Large intestine (tissue), 3 donors: Measurements from ENCODE around the gene GNG2. TPM values are rescaled to one million over a fixed set of nuclear protein-coding genes. Genes with fewer than 3 reads are reported as not detected.

Source experiments
- DNase-seq, 2 donors: peaks; one replicate each; pipeline versions ENCODE4 v3.0.0 to v3.0.0-alpha.2; 2013
- H3K27ac ChIP-seq: one replicate; pipeline ENCODE4 v1.5.1; 2013; ENCODE audit warnings: low read length
- H3K27me3 ChIP-seq: 2 replicates; pipeline ENCODE4 v1.6.1; 2013; ENCODE audit warnings: low read length; ENCODE audit not compliant: control insufficient read depth, insufficient read depth
- H3K36me3 ChIP-seq: 2 replicates; pipeline ENCODE4 v1.6.1; 2013; ENCODE audit warnings: low read length; ENCODE audit not compliant: control insufficient read depth, insufficient read depth
- H3K4me1 ChIP-seq: one replicate; pipeline ENCODE4 v1.6.1; 2013; ENCODE audit warnings: low read length; ENCODE audit not compliant: control insufficient read depth, insufficient read depth
- H3K4me3 ChIP-seq: one replicate; pipeline ENCODE4 v1.5.1; 2013; ENCODE audit warnings: low read length
- H3K9me3 ChIP-seq: one replicate; pipeline ENCODE4 v1.6.1; 2013; ENCODE audit warnings: mild to moderate bottlenecking, low read depth, low read length, moderate library complexity; ENCODE audit not compliant: control insufficient read depth
- WGBS: methylation state at CpG from one replicate; pipeline ENCODE4 v1.1.5; 2013; ENCODE audit warnings: low lambda C conversion rate; ENCODE audit not compliant: insufficient coverage; 5-methylcytosine and 5-hydroxymethylcytosine counted together
- polyA plus RNA-seq: library from polyadenylated mRNA; unstranded; fragments of 120-200 nt; gene quantifications from one replicate; pipeline ENCODE4 v1.2.1, GENCODE V29; 2013

GNG2 gene
- polyA plus RNA-seq, 1 donor = 50.6 TPM

DNA sequence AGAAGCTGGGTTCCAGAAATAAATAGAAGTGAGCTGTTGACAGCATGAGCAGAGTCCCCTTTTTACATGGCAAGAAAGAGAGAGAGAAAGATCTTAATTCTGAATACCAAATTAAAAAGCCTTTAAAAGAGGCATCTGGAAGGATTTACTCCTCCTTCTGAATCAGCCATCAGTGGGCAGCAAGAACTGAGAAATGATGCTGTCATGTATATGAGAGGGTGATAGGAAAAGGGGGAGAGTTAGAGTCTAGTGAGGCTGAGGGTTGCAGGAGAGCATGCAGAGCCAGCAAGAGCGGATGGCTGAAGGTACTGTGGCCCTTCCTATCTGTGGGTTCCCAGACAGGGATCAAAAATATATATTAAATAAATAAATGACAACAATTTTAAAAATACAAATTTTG, 34.5 kb upstream of the GNG2 start:
- DNase-seq = no peak
- H3K36me3 ChIP-seq = no peaks in the 10 kb centered on the region
- H3K4me1 ChIP-seq = no peaks in the 10 kb centered on the region
- no CpG with 5 or more reads among the region's 1 CpG for WGBS
- H3K4me3 ChIP-seq = no peak overlapping the region
- H3K27ac ChIP-seq = no peak overlapping the region
- H3K9me3 ChIP-seq = no peaks in the 10 kb centered on the region
- peaks cover 3% of the 10 kb centered on the region for H3K27me3 ChIP-seq

DNA sequence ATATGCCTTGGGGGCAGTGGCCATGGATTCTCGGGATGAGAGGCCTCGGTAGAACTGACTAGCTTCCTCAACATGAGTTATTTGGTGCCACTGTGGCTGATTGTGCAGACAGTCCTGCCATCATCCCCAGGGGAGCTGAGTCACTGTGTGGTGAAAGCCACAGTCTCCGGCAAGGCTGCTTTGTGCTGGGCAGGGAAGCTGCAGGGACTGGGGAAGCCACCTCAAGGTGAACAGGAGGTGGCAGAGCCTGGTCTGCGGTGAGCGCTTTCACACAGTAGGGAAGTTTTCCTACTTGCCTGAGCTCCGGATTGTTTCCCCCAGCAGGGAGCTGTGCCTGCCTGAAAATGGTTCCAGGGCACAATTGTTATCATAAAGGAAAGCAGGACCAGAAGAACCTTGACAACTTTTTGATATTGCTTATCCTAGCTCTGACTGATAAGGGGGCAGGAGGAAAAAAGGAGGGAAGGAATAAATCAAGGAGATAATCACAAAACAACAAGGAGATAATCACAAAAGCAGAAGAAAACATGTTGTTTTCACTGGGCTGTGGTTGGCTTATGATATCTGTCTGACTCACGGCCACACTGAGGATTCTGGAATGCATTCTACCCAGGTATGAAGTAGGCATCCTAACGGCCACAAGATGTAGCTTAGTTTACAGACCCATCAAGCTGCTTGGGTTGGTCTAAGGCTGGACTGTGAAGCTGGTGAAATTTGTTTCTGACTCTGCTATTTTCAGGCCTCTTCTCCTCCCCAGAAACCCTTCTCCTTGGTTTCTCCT, 32.2 kb upstream of the GNG2 start:
- Histone ChIP-seq H3K36me3 (no peaks in the 10 kb centered on the region), H3K27me3 (peaks cover 3% of the 10 kb centered on the region), H3K27ac (no peak overlapping the region), H3K4me3 (no peak overlapping the region), H3K9me3 (no peaks in the 10 kb centered on the region), H3K4me1 (no peaks in the 10 kb centered on the region)
- whole genome bisulfite sequencing = no CpG with 5 or more reads among the region's 8 CpGs
- DNase-seq = no peak

DNA sequence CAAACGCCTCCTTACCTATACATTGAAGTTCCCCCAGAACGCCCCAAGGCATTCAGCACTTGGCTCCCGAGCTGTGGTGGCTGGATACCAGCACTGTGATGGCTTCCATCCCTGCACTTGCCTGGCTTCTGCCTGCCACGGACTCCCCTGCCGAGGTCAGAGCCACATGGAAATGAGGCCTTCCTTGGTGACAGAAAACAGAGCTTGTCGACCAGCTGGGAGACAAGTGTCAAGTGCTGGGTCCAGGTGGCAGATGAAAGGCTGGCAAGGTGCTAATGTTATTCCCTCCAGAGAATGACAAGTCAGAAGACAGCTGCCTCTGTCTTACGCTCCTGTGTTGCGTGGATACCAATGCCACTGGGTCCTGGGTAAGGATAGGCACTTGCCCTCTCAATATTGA, 26.2 kb upstream of the GNG2 start:
- Histone ChIP-seq H3K27ac (no peak overlapping the region), H3K9me3 (no peaks in the 10 kb centered on the region), H3K27me3 (no peaks in the 10 kb centered on the region), H3K4me1 (no peaks in the 10 kb centered on the region), H3K36me3 (no peaks in the 10 kb centered on the region), H3K4me3 (no peak overlapping the region)
- no peak for DNase-seq
- no CpG with 5 or more reads among the region's 8 CpGs for WGBS

DNA sequence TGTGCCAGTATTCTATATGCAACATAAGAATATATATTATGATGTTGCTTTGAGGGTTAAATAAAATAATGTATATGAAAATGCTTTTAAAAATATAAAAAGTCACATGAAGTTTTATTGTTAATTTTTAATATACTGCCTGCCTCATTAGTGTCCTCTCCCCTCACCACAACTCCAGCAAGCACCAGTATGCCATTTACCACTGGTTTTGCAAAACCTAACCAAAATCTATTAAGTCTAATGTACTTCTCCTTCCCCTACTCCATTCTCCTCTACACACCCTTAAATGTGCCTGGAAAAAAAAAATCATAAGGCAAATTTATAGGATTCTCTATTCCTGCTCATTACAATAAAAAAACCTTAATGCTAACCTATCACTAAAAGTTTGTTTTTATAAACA, 24.0 kb upstream of the GNG2 start:
- Histone ChIP-seq H3K27me3 (no peaks in the 10 kb centered on the region), H3K9me3 (no peaks in the 10 kb centered on the region), H3K27ac (no peak overlapping the region), H3K36me3 (no peaks in the 10 kb centered on the region), H3K4me1 (no peaks in the 10 kb centered on the region), H3K4me3 (no peak overlapping the region)
- no peak for DNase-seq

DNA sequence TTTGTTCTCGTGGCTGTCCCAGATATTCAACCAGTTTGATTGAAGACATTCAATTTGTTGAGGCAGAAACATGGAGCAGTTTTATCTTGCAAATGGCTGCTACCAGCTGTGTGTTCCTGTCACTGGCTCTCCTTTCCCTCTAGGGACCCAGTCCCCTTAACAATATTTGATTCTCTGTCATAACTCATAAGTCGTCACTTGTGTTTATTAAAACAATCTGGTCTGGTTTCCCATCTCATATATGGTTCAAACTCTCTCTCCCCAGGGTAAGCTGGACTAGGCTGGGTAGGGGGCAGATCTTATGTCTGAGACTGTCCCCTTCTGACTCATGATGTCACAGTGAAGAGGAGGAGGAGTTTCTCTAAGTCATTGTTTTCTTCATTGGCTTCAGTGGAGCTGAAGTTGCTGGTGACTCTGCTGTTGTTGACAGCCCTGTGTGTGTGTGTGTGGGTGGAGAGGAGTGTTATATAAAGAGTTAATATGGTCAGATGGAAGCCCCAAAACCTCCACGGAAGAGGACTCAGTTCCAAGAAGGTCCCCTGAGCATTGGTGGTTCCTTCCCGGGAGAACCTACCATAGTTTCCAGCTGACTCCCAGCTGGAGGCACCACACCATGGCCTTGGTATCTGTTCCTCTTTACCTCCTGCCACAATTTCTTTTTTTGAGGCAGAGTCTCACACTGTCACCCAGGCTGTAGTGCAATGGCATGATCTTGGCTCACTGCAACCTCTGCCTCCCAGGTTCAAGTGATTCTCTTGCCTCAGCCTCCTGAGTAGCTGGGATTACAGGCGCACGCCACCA, 16.1 kb upstream of the GNG2 start:
- Histone ChIP-seq H3K27me3 (no peaks in the 10 kb centered on the region), H3K4me3 (no peak overlapping the region), H3K36me3 (no peaks in the 10 kb centered on the region), H3K4me1 (no peaks in the 10 kb centered on the region), H3K27ac (no peak overlapping the region), H3K9me3 (no peaks in the 10 kb centered on the region)
- DNase-seq = no peak
- WGBS = no CpG with 5 or more reads among the region's 6 CpGs

DNA sequence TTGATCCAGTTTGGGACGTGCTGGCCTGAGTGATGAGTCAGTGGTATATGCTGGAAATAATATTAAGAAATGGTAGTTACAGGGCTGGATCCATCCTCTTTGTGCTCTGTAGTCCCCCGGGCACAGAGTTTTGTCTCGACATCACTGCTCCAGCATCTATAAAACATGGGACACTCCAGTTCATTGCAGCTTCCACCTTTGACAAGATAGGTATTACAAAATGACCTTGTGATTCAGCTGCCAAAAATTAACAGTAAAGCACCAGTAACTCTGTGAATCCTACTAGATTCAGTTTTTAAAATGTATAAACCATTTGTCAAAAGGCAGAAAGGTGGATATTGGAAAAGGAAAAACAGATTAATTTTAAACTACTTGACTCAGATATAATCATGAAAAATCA, 14.6 kb upstream of the GNG2 start:
- no peaks in the 10 kb centered on the region for H3K36me3 ChIP-seq
- no peaks in the 10 kb centered on the region for H3K4me1 ChIP-seq
- no peak overlapping the region for H3K27ac ChIP-seq
- WGBS = no CpG with 5 or more reads among the region's 3 CpGs
- H3K9me3 ChIP-seq = no peaks in the 10 kb centered on the region
- no peak for DNase-seq
- no peaks in the 10 kb centered on the region for H3K27me3 ChIP-seq
- H3K4me3 ChIP-seq = no peak overlapping the region

DNA sequence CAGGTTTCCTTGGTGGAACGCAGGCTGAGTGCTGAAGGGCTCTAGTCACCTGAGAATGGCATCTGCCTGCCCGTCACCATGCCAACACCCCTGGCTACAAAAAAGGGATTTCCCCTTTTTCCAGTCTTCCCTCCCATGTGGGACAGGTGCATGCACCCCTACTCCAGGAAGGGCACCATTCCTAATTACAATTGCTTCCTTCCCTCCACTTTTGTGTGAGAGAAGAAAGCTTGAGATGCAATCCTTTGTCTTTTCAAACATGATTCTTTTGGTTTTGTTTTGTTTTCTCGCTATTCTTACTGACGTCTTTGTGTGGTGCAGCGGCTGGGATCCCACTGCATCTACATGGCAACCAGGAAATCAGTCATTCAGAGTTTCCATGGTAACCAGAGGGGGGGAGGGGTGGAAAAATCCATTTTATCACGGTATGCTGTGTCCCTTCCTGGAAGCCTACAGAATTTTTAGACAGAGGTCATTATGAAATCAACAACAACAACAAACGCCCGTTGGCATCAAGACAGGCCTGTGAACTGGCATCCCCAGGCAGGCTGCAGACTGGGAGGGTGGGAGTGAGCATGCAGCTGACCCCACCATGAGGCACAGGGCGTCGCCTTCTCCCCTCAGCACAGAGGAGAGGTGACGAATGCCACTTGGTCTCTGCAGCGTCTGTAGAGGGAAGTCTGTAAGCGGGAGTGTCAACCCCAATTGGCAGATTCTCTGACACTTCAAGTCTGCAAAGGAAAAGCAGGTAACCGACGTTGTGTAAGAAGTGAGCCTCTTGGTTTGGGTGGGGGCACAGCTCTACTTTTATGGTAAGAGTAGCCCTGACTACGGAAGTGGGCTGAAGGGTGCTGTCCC, 13.6 kb upstream of the GNG2 start:
- Histone ChIP-seq H3K36me3 (no peaks in the 10 kb centered on the region), H3K4me1 (no peaks in the 10 kb centered on the region), H3K27ac (peak overlapping the region; percentile 21), H3K9me3 (no peaks in the 10 kb centered on the region), H3K27me3 (no peaks in the 10 kb centered on the region), H3K4me3 (no peak overlapping the region)
- DNase-seq = peak; percentile 35 to 47
- no CpG with 5 or more reads among the region's 16 CpGs for WGBS

DNA sequence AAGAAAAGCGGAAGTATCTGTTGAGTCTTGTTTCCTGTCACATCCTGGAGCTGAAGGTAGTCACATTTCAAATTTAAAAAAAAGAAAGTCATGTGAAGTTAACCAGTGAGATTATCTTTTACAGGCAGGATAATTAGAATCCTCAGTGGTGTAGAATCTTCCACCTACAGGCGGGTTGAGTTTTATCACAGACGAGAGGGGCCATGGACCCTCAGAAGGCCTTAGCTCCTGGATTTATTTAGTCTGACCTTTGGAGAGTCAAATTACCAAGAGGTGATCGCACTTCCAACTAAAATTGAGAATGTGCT, 13.0 kb upstream of the GNG2 start:
- WGBS = no CpG with 5 or more reads among the region's 4 CpGs
- no peaks in the 10 kb centered on the region for H3K9me3 ChIP-seq
- no peak for DNase-seq
- no peaks in the 10 kb centered on the region for H3K27me3 ChIP-seq
- H3K27ac ChIP-seq = no peak overlapping the region
- H3K36me3 ChIP-seq = no peaks in the 10 kb centered on the region
- H3K4me3 ChIP-seq = no peak overlapping the region
- no peaks in the 10 kb centered on the region for H3K4me1 ChIP-seq

DNA sequence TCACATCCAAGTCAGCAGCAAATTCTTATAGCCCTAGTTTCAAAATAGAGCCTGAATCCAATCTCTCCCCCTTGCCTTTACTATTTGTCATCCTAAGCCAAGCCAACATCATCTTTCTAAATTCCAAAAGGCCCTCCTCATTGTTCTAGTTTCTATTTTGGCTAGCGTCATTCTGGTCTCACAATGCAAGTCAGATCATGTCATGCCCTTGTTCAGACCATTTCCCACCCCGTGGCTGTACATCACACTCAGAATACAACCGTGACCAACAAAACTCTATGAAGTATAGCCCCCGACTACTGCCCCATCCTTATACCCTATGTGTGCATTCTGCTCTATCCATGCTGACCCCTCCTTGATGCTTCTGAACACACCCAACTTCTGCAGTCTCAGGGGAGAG, 12.3 kb upstream of the GNG2 start:
- Histone ChIP-seq H3K9me3 (no peaks in the 10 kb centered on the region), H3K4me3 (no peak overlapping the region), H3K36me3 (no peaks in the 10 kb centered on the region), H3K4me1 (no peaks in the 10 kb centered on the region), H3K27ac (no peak overlapping the region), H3K27me3 (no peaks in the 10 kb centered on the region)
- no peak for DNase-seq
- WGBS = no CpG with 5 or more reads among the region's 4 CpGs

DNA sequence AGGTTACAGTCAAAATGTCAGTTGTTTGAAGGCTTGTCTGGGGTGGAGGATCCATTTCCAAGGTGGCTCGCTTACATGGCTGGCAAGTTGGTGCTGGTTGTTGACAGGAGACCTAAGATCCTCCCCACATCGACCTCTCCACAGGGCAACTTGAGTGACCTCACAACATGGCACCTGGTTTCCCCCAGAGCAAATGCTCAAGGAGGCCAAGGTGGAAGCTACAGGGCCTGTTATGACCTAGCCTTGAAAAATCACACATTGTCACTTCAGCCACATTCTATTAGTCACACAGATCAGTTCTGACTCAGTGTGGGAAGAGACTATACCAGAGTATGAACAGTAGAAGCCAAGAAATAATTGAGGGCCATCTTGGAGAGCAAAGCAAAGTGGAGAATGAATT, 11.3 kb upstream of the GNG2 start:
- no CpG with 5 or more reads among the region's 2 CpGs for WGBS
- H3K27ac ChIP-seq = no peak overlapping the region
- no peak for DNase-seq
- no peak overlapping the region for H3K4me3 ChIP-seq
- no peaks in the 10 kb centered on the region for H3K4me1 ChIP-seq
- no peaks in the 10 kb centered on the region for H3K27me3 ChIP-seq
- H3K36me3 ChIP-seq = no peaks in the 10 kb centered on the region
- H3K9me3 ChIP-seq = no peaks in the 10 kb centered on the region
